Loucy (cell line): Measurements from ENCODE around the gene MMP24OS.

Source experiments
- H2AFZ ChIP-seq: fragments of 200-600 bp; sonication (generic); 2 replicates; pipeline ENCODE4 v1.6.0; 2016; ENCODE audit warnings: antibody characterized with exemption, mild to moderate bottlenecking, low read length, moderate library complexity
- H3F3A ChIP-seq: fragments of 200-600 bp; 2 replicates; pipeline ENCODE4 v1.6.0; 2016; ENCODE audit warnings: antibody characterized with exemption, low read depth, mild to moderate bottlenecking
- H3K27me3 ChIP-seq: fragments of 200-600 bp; sonication (generic); 2 replicates; pipeline ENCODE4 v1.6.1; 2014; ENCODE audit warnings: low read length, mild to moderate bottlenecking; ENCODE audit not compliant: insufficient read depth, poor library complexity, severe bottlenecking
- H3K36me3 ChIP-seq: fragments of 200-600 bp; sonication (generic); 2 replicates; pipeline ENCODE4 v1.6.1; 2016; ENCODE audit warnings: low read length; ENCODE audit not compliant: insufficient read depth
- H3K4me1 ChIP-seq: fragments of 200-600 bp; sonication (generic); 2 replicates; pipeline ENCODE4 v1.5.1; 2014; ENCODE audit warnings: low read length, mild to moderate bottlenecking; ENCODE audit not compliant: insufficient read depth, poor library complexity, severe bottlenecking
- H3K4me2 ChIP-seq: fragments of 200-600 bp; sonication (generic); 2 replicates; pipeline ENCODE4 v1.6.0; 2014; ENCODE audit warnings: antibody characterized with exemption, low read length, low read depth, mild to moderate bottlenecking; ENCODE audit not compliant: poor library complexity, severe bottlenecking
- H3K4me3 ChIP-seq: fragments of 200-600 bp; sonication (generic); 2 replicates; pipeline ENCODE4 v1.5.1; 2014; ENCODE audit warnings: low read length, mild to moderate bottlenecking, mixed read lengths; ENCODE audit not compliant: poor library complexity, severe bottlenecking
- H3K79me2 ChIP-seq: fragments of 200-600 bp; sonication (generic); 2 replicates; pipeline ENCODE4 v1.6.1; 2014; ENCODE audit warnings: low read length; ENCODE audit not compliant: insufficient read depth
- H3K9ac ChIP-seq: fragments of 200-600 bp; sonication (generic); 2 replicates; pipeline ENCODE4 v1.6.0; 2014; ENCODE audit warnings: mild to moderate bottlenecking, low read depth, low read length, moderate library complexity; ENCODE audit not compliant: poor library complexity, severe bottlenecking
- H3K9me2 ChIP-seq: fragments of 200-600 bp; sonication (generic); replicated peaks from 2 replicates; pipeline ENCODE4 v1.6.1; 2016; ENCODE audit warnings: low read depth, low read length, mixed read lengths
- H3K9me3 ChIP-seq: fragments of 200-600 bp; sonication (generic); 2 replicates; pipeline ENCODE4 v1.6.1; 2014; ENCODE audit warnings: mild to moderate bottlenecking, antibody characterized with exemption, low read length, low read depth; ENCODE audit not compliant: insufficient read depth
- H4K20me1 ChIP-seq: fragments of 200-600 bp; sonication (generic); 2 replicates; pipeline ENCODE4 v1.6.0; 2014; ENCODE audit warnings: antibody characterized with exemption, low read length, mild to moderate bottlenecking; ENCODE audit not compliant: insufficient read depth, poor library complexity, severe bottlenecking
- EZH2phosphoT487 ChIP-seq: fragments of 200-600 bp; IDR thresholded peaks from 2 replicates; pipeline ENCODE4 v1.6.1; 2018; ENCODE audit warnings: antibody characterized with exemption, mild to moderate bottlenecking, moderate library complexity, borderline replicate concordance
- TF ChIP-seq, protein P1 (sequence below): fragments of 200-600 bp; sonication (generic); conservative IDR thresholded peaks from 2 replicates; pipeline ENCODE4 v1.5.1; 2014; ENCODE audit warnings: mild to moderate bottlenecking, antibody characterized with exemption, low read length

Gene MMP24OS

GRCh38 chr20:35300469-35301262, 22.7 kb upstream of the MMP24OS start:
- H3K9ac ChIP-seq = no peak overlapping the region
- TF ChIP-seq, protein P1, sequence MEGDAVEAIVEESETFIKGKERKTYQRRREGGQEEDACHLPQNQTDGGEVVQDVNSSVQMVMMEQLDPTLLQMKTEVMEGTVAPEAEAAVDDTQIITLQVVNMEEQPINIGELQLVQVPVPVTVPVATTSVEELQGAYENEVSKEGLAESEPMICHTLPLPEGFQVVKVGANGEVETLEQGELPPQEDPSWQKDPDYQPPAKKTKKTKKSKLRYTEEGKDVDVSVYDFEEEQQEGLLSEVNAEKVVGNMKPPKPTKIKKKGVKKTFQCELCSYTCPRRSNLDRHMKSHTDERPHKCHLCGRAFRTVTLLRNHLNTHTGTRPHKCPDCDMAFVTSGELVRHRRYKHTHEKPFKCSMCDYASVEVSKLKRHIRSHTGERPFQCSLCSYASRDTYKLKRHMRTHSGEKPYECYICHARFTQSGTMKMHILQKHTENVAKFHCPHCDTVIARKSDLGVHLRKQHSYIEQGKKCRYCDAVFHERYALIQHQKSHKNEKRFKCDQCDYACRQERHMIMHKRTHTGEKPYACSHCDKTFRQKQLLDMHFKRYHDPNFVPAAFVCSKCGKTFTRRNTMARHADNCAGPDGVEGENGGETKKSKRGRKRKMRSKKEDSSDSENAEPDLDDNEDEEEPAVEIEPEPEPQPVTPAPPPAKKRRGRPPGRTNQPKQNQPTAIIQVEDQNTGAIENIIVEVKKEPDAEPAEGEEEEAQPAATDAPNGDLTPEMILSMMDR = no peak
- no peak for TF ChIP-seq EZH2phosphoT487
- no peaks in the 10 kb centered on the region for H3F3A ChIP-seq
- no peaks in the 10 kb centered on the region for H3K36me3 ChIP-seq
- H3K79me2 ChIP-seq = no peaks in the 10 kb centered on the region
- no peak overlapping the region for H3K4me2 ChIP-seq
- no peak overlapping the region for H3K4me3 ChIP-seq
- H3K9me2 ChIP-seq = no peaks in the 10 kb centered on the region
- H3K27me3 ChIP-seq = no peaks in the 10 kb centered on the region
- H2AFZ ChIP-seq = no peak overlapping the region
- no peaks in the 10 kb centered on the region for H3K4me1 ChIP-seq
- no peaks in the 10 kb centered on the region for H3K9me3 ChIP-seq
- no peaks in the 10 kb centered on the region for H4K20me1 ChIP-seq

- no peaks in the 10 kb centered on the region for H3K9me3 ChIP-seq
- H3F3A ChIP-seq = no peaks in the 10 kb centered on the region
- no peaks in the 10 kb centered on the region for H3K9me2 ChIP-seq
- TF ChIP-seq, protein P1 = no peak
- no peak for TF ChIP-seq EZH2phosphoT487
- H3K4me3 ChIP-seq = no peak overlapping the region
- H3K36me3 ChIP-seq = no peaks in the 10 kb centered on the region
- no peaks in the 10 kb centered on the region for H3K79me2 ChIP-seq
- no peak overlapping the region for H3K4me2 ChIP-seq
- H4K20me1 ChIP-seq = no peaks in the 10 kb centered on the region
- no peak overlapping the region for H3K9ac ChIP-seq
- H3K4me1 ChIP-seq = no peaks in the 10 kb centered on the region
- H3K27me3 ChIP-seq = no peaks in the 10 kb centered on the region
- no peak overlapping the region for H2AFZ ChIP-seq
These were observed 21.9 kb upstream of the MMP24OS start for GRCh38 chr20:35299780-35300179.

DNA sequence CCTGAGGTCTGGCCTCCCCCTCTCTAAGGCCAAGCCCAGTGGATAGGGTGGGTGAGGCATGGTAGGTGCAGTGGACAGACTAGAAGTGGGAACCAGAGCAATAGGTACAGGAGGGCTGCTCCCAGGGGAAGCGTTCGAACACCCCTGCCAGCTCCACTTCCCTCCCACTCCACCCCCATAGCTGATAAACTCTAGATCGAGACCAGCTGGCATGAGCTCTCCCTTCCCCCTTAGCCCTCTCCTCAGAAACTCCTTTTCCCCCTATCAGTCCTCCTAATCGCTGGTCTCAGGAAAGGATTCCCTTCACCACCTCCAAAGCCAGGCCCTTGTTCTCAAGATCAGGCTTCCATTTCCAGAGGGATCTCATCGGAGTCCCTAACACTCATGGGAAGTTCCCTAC, 20.3 kb upstream of the MMP24OS start:
- Histone ChIP-seq H3F3A (no peaks in the 10 kb centered on the region), H3K9me3 (no peaks in the 10 kb centered on the region), H3K4me3 (no peak overlapping the region), H3K36me3 (no peaks in the 10 kb centered on the region), H3K27me3 (no peaks in the 10 kb centered on the region), H3K4me2 (no peak overlapping the region), H3K79me2 (no peaks in the 10 kb centered on the region), H3K9ac (no peak overlapping the region), H2AFZ (no peak overlapping the region), H3K4me1 (no peaks in the 10 kb centered on the region), H4K20me1 (no peaks in the 10 kb centered on the region), H3K9me2 (no peaks in the 10 kb centered on the region)
- TF ChIP-seq, protein P1 = no peak
- TF ChIP-seq EZH2phosphoT487 = no peak
